ENCODE data around the gene MAB21L3.
"Not testable (repeated sequence)": the region's sequence is repeated elsewhere in the genome, so short reads cannot be mapped to it uniquely, and the experiment has no call there.

The MAB21L3 gene

DNA sequence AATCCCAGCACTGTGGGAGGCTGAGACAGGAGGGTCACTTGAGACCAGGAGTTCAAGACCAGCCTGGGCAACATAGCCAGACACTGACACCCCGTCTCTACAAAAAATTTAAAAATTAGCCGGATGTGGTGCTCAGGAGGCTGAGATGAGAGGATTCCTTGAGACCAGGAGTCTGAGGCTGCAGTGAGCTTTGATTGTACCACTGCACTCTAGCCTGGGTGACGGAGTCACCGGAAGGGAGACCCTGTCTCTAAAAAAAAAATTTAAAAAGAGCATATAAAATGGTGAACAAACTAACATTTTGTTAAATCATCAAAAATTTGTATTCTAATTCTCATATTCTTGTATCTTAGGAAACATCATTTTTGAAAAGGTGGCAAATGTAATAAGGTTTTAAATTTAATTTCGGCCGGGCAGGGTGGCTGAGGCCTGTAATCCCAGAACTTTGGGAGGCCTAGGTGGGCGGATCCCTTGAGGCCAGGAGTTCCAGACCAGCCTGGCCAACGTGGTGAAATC is 27.1 kb downstream of the MAB21L3 start:
- DNase-seq = no peak

- DNase-seq = no peak
Observed at GRCh38 chr1:116139592-116140134, 28.5 kb downstream of the MAB21L3 start.

GRCh38 chr1:116144151-116144550 is 33.0 kb downstream of the MAB21L3 start:
- no peak for DNase-seq

DNA sequence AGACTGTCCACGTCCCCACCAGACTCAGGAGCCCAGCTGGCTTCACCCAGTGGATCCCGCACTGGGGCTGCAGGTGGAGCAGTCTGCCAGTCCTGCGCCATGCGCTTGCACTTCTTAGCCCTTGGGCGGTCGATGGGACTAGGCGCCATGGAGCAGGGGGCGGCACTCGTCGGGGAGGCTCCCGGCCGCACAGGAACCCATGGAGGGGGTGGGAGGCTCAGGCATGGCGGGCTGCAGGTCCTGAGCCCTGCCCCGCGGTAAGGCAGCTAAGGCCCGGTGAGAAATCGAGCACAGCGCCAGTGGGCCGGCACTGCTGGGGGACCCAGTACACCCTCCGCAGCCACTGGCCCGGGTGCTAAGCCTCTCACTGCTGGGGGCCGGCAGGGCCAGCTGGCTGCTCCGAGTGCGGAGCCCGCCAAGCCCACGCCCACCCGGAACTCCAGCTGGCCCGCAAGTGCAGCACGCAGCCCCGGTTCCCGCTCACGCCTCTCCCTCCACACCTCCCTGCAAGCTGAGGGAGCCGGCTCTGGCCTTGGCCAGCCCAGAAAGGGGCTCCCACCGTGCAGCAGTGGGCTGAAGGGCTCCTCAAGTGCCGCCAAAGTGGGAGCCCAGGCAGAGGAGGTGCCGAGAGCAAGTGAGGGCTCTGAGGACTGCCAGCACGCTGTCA is 35.4 kb downstream of the MAB21L3 start:
- not testable (repeated sequence) for DNase-seq

- no peak for DNase-seq
Observed at GRCh38 chr1:116147114-116147510, 35.9 kb downstream of the MAB21L3 start.

GRCh38 chr1:116147972-116148371 is 36.8 kb downstream of the MAB21L3 start:
- no peak for DNase-seq

GRCh38 chr1:116148967-116149366 is 37.8 kb downstream of the MAB21L3 start:
- no peak for DNase-seq

- DNase-seq = no peak
Observed at GRCh38 chr1:116150368-116150767, 39.2 kb downstream of the MAB21L3 start.

- DNase-seq = peak; percentile 79
Observed at GRCh38 chr1:116151739-116152576, 40.8 kb downstream of the MAB21L3 start.

DNA sequence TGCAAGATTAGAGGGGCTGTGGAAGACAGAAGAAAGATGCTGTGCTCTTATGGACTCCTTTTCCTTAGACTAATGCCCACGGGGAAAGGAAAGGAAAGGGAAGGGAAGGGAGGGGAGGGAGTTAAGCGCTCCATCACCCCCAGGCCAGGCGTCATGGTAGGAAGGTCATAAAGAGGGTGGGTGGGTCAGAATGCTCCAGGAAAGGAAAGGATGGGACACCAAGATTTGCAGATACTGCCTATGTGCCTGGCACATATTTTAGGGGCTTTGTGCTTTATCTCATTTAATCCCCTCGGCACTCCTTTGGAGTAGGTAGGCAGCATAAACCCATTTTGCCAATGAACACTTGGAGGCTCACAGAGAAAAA is 41.4 kb downstream of the MAB21L3 start:
- no peak for DNase-seq

- DNase-seq = no peak
Observed at GRCh38 chr1:116152950-116153691, 41.9 kb downstream of the MAB21L3 start.

DNA sequence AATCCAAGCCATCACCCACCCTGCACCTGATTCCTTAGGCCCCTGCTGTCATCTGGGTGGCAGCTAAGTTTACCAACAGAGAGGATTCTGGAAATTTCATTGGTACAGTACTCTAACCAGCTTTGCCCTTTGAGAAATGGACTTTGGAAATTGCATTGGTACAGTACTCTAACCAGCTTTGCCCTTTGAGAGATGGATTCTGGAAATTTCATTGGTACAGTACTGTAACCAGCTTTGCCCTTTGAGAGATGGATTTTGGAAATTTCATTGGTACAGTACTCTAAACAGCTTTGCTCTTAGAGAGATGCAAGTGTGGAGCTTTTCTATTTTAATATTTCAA is 42.5 kb downstream of the MAB21L3 start:
- DNase-seq = no peak

DNA sequence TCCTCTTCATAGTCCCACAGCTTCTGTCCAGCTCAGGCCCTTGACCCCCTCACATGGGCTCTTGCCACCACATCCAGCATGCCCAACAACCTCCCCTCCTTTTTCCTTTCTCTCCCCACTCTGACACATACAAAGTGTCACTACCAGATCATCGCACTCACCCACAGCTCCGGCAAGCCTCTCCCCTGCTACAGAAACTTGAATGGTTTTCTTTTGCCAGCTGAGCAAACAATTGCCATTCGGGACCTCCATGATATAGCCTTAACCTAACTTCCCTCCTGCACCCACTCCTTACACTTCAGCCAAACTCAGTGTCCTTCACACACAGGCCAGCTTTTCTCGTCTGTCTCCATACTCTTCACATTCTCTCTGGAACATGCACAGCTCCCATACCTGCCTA is 43.3 kb downstream of the MAB21L3 start:
- DNase-seq = no peak

DNA sequence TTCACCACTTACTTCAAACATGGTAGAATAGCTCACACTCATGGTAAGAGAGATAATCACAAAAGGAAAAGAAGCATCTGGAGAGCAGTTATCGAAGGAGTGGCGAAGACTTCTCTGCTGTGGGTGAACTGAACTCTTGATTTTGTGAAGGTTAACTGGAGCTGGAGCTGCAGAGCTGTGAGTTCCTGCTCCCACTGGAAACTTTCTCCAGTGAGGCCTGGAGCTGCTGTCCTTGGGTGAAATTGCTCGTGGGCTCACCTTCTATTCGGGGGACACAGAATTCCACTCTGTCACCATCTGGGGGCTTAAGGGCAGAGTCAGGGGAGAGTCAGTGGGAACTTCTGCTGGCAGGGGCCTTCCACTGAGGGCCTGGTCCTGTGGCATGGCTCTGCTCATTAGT is 45.9 kb downstream of the MAB21L3 start:
- DNase-seq = no peak

DNA sequence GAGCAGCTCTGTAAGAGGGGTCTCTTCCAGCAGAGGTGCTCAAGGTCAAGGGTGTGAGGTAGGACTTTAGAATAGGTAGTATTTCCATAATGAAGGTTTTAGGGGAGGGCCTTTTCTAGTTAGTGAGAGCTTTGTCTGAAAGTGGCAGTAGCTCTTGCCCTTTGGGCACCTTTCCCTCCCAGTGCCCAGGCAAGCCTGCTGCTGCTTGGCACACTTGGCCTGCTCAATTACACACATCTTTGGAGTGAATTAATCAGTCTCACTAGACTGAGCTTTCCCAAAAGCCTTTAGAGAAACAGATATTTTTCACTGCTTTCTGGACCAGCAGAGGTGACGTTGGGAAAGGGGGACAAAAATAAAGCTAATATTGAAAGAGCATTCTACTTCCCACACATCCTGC is 48.0 kb downstream of the MAB21L3 start:
- no peak for DNase-seq

DNA sequence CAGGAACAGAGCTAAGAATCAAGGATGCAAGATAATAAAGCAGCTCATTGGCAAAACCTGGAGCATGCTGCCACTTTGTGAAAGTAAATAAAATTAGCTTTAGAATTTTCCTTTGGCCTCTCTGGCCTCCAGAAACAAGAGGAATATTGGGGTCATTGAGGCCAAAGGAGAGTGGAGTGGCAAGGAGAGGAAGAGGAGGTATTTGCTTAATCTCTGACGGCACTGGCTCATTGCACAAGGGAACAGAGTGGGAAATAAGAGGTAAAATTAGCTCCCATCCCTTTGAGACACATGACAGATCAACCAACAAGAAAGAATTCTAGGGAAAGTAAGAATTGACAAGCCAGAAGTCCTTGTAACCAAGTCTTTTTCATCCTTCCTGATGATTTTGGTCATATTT is 48.4 kb downstream of the MAB21L3 start:
- no peak for DNase-seq

- DNase-seq = no peak
Observed at GRCh38 chr1:116161390-116161789, 50.2 kb downstream of the MAB21L3 start.

DNA sequence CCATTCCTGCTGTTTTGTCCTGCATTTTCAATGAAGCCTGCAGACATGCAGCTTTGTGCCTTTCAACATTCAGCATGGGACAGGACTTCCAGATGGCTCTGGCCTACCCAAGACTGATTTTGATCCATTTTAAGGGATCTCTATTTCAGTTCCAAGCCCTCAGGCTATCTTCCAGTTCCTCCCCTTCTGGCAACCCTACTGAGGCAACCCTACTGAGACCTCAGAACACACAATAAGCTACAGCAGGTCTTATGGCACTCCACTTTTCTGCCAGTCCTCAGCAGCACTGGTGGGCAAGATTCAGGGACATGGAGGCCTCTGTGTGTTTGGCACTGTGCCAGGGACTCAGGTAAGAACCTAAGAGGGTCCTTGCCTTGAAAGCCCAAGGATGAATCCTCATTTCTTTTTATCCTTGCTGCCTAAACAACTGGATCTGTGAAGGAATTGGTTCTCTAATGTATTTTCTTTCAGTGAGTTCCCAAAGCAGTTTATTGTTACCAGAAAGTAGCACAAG is 50.7 kb downstream of the MAB21L3 start:
- DNase-seq = no peak

DNA sequence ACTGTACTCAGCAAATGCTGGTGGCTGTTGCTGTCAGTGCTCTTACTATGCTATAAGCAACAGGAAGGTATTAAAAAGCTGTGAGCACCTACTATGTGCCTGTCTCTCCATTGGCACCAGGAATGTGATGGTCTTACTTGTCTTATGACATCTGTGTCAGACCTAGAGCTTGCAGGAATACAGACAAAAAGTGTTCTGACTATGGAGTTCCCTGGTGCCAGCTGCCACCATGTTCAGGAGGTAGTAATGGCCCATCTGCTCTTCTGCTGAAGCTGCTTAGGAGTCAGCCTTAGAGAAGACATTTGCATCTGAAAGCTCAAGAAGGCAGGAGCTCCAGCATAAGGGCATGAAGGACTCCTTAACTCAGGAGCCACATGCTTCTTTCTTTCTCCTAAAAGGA is 52.3 kb downstream of the MAB21L3 start:
- no peak for DNase-seq

GRCh38 chr1:116164150-116164549 is 53.0 kb downstream of the MAB21L3 start:
- DNase-seq = peak; percentile 27

- DNase-seq = no peak
Observed at GRCh38 chr1:116164604-116165368, 53.6 kb downstream of the MAB21L3 start.

DNA sequence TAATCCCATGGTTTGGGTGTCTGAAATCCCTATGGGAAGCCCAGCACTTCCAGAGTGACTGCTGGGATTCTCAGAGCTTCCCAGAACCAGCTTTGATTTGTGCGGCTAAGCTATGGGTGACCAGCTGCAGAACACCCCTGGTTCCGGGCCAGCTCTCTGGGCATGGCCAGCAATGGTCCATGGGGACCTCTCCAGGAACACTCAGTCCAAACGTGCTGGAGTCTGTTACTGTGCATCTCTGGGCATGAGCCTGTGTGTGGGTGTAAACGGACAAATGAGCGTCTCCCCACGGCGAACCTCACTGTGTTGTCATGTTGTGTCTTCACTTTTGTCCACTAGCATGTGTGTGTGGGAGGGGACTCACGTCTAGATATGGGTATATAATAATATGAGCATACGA is 54.4 kb downstream of the MAB21L3 start:
- DNase-seq = no peak

Measured in right kidney (tissue), 1 donor.